Head of caudate nucleus (tissue), 42 donors: ENCODE data around the gene CMTM1.

Experiments used
- DNase-seq, 42 donors: peaks; one replicate each; pipeline versions ENCODE4 v3.0.0 to v3.0.0-alpha.2; 2020 to 2021; ENCODE audit warnings: mixed read lengths in 7 of 42
- intact Hi-C: fragments of 100-400 bp; cut with DNase I; formaldehyde crosslinking; loops from one replicate; pipeline ENCODE4 v1.15.0; 2022

The CMTM1 gene

GRCh38 chr16:66566051-66566901 lies at the start of gene CMTM1:
TSS of gene CMTM1 (plus strand) at chr16:66566439. CDS start at chr16:66566514, 75 bp downstream.
- DNase-seq = no peak
- intact Hi-C loops = no loop called here

DNA sequence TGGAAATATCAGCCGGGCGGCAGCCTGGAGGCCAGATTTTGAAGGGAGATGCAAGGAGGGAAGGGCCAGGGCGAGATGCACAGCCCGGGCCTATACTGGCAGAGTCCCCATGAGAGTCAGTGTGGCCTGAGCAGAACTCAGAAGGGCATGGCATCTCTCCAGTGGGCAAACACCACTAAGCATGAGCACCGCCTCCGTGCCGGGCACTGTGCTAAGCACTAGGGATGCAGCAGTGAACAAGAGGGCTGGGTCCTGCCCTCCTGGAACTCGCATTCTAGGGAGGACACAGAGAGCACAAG lies 49.8 kb upstream of the CMTM1 start:
- DNase-seq = no peak
- intact Hi-C loops = loop anchor here (2.0 kb wide), 1 partner anchor 34 kb away; the partner anchor contains the start of gene TK2

DNA sequence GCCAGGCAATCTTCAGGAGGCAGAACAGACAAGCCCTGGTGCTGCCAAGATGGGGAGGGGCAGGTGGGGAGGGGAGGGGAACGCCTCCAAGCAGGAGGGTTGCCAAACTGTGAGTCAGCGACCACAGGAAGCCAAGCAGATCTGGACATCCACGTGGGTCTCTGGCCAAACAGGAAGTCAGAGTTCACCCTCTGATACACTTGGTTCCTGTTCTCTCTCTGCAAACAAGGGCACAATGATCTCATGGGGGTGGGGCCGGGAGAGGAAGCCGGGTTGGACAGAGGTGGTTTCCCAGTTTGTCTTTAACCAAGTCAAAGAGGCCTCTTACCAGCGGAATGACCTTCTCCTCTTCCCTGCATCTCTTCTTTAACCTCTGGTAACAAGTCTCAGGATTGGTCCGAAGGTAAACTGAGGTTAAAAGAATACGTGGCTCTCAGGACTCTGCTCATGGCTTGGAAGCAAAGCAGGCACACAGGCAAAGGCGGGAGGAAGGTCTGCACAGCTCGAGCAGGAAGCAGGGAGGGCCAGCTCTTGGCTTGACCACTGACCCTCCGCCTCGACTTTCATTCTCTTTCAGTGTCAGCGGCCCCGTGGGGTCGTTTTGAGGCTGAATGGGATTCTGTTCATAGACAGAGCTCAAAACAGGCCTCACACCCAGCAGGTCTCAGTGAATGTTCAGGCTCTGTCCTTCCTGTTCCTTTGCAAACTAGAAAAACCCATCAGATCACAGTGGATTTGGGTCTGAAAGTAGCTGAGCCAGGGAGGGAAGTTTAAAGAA lies 49.2 kb upstream of the CMTM1 start:
- peak; percentile 81 to 98 (median 92) for DNase-seq
- intact Hi-C loops = loop anchor here (2.0 kb wide), 1 partner anchor 34 kb away; the partner anchor contains the start of gene TK2

GRCh38 chr16:66517586-66518263 lies 48.5 kb upstream of the CMTM1 start:
- intact Hi-C loops = loop anchor here (2.0 kb wide), 1 partner anchor 33 kb away; the partner anchor contains the start of gene TK2
- peak in 3 of 42 donors; percentile 27 to 42 (median 28) for DNase-seq

DNA sequence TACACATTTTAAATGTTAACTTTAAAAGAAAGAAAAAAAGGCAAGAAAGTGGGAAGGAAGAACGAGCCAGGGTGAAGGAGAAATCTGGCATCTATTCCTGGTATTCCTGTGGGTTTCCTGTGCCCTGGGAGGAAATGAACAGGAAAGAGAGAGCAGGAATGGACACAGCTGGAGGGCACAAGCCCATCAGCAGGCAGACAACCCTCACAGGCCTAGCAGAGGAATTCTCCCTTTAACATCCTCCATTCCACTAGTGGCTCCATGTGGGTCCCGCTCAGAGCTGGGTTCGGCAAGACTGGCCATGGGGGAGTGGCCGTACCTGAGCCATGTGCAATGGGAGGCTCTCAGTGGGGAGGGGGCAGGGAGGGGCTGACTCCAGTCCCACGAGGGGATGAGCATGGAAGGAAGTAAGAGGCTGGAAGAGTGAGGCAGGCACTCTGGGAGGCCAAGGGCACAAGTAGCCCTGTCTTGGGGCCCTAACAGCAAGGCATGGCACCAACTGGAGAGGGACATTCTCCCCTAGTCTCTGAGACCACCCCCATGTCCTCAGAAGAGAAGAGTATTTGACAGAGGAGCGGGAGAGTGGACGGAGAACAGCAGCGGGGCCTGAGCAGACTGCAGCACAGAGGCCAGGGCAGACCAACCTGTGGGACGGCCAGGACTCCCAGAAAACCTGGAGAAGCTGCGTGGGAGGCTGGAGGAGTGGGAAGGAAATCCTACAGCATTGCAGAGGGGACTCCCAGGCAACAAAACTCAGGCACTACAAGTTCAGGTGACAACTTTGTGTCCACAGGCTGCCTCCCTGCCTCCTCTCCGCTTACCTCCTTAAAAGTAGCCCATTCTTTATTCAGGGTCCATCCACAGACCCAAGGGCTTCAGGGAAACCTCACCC lies 46.5 kb upstream of the CMTM1 start:
- intact Hi-C loops = no loop called here
- peak in 2 of 42 donors; percentile 8 to 10 for DNase-seq

DNA sequence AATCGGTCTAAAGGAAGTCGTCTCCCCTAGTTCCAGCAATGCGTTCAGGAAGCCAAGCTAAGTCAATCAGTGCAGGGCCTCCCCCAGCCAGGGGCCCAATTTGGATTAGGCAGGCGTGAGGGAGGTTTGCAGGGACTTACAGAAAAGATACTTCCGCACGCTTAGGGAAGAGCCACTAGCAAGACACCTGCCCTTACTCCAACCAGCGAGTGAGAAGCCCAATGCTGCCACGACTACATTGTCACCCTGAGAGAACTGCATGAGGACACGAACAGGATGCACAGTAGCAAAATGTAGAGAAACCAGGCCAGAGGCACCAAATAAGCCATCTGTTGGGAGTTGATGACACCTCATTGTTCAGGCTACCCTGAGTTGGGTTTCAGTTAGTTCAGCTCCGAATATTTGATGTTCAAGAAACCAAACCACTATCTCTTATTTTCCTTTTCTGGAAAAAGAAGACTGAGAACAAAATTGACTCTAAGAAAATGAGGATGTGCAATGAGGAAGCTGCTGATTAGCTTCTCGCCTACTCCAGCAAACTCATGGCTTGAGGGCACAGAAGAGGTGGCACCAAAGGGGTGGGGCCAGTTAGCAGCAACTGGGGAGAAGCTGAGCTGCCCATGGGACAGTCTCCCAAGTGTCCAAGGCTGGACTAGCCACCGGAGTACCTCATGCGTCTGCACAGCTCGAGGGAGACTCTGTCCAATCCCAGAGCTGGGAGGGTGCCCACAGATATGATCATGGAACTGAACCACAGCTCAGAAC lies 45.7 kb upstream of the CMTM1 start:
- peak in 24 of 42 donors; percentile 27 to 70 (median 44) for DNase-seq
- intact Hi-C loops = no loop called here

DNA sequence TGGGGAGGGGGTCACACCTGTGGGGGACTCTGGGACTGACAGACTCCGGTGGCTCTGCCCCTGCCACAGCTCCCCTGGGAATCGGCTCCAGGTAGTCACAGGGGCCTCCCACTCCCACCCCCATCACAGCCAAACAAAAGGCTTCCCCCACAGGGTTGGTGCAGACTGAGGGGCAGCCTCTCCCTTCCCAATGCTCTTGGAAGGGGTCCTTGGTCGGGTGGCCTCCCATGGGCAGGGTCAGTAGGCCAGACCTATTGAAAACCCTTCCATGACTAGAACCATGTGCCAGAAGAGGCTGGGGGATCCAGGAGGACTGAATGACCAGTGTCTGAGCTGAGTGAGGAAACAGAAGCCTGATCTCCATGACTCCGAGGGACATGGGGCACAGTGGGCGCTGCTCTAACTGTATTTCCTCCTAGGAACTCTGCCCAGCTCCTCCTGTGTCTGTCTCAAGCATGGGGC lies 45.0 kb upstream of the CMTM1 start:
- DNase-seq = peak in 4 of 42 donors; percentile 20 to 28 (median 22)
- intact Hi-C loops = no loop called here

DNA sequence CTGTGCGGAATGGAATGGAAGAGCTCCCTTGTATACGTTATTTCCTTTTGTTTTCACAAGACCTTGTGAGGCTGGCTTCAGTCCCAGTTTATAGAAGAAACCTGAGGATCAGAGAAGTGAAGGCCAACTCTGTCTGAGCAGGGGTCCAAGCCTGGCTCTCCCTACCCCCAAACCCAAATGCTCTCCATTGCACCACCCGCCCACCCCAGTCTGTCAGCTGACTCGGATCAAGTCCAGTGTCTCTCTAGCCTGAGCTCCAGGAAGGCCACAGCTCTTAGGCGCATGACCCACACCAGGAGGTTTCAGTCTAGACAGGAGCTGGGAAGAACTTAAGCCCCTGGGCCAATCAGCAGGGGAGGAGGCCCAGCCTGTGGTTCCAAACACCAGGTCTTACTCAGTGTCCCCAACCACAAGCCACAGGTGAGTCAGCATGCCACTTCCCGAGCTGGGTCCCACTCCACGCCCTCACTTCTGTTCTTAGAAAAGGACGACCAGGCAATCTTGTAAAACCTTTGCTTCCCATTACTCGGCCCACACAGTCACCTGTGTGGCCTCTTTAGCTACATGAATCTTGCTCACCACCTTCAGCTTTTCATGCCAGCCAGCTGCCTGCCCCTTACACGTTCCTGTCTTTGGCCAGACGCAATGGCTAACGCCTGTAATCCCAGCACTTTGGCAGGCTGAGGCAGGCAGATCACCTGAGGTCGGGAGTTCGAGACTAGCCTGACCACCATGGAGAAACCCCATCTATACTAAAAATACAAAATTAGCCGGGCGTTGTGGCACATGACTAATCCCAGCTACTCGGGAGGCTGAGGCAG lies 44.1 kb upstream of the CMTM1 start:
- intact Hi-C loops = no loop called here
- peak in 7 of 42 donors; percentile 28 to 70 (median 37) for DNase-seq

DNA sequence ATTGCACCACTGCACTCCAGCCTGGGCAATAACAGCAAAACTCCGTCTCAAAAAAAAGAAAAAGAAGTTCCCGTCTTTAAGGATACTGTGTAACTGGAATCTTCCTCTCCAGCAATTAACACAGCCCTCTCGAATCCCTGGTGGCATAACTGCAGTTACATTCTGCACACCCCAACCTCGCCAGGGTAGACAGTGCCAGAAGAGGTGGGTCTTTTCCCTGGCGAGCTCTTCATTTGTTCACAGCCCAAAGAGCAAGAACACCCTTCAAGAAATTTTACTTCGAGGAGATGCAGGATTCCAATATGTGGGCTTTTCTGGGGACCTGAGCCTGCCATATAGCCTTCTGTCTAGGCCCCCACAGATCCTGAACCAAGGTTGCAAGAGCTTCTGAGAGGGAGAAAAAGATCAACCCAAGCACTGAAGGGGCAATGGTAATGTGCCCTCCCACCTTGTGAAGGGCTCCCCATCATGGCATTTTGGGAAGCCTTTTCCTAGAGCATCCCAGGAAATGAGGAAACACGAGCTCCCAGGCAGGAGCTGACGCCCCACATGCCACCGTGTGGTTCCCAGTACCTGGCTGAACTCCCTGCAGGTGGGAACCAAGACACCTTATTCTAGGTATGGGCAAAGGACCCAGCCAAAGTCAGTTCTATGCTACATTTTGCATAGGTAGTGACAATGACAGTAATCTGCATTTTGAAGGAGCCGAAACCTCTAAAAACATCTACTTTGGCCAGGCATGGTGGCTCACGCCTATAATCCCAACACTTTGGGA lies 43.2 kb upstream of the CMTM1 start:
- peak in 3 of 42 donors; percentile 7 to 21 (median 10) for DNase-seq
- intact Hi-C loops = no loop called here

GRCh38 chr16:66523861-66524354 lies 42.3 kb upstream of the CMTM1 start:
- peak in 3 of 42 donors; percentile 16 to 35 (median 34) for DNase-seq
- intact Hi-C loops = no loop called here

DNA sequence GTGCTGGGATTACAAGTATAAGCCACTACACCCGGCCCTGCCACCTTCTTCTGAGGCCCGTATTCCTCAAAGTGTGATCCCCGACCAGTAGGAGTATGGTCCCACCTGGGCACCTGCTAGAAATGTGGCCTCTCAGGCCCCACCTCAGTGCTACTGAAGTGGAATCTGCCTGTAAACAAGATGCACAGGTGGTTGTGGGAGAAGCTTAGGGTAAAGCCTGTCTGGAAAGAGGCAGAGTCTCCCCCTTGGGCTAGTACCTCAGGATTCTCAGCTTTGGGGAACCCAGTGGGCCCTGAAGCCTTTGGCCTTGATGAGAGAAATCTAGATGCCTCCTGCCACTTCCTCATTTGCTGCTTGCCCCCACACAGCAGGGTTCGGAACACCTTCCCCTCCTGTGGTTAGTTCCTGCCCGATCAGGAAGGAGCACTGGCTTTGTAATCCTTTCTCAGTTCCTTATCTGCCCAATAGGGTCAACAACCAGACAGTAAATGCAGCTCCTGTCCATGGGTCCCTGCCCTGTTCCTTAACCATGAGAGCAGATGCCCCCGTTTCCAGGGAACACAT lies 41.6 kb upstream of the CMTM1 start:
- DNase-seq = peak in 15 of 42 donors; percentile 31 to 59 (median 46)

GRCh38 chr16:66525396-66526180 lies 40.7 kb upstream of the CMTM1 start:
- intact Hi-C loops = no loop called here
- DNase-seq = peak in 1 of 42 donors; percentile 23

More for the DNA sequence above, 41.6 kb upstream of the CMTM1 start:
- intact Hi-C loops = no loop called here

- intact Hi-C loops = no loop called here
- DNase-seq = no peak
These were observed 37.9 kb upstream of the CMTM1 start for GRCh38 chr16:66528294-66528693.

DNA sequence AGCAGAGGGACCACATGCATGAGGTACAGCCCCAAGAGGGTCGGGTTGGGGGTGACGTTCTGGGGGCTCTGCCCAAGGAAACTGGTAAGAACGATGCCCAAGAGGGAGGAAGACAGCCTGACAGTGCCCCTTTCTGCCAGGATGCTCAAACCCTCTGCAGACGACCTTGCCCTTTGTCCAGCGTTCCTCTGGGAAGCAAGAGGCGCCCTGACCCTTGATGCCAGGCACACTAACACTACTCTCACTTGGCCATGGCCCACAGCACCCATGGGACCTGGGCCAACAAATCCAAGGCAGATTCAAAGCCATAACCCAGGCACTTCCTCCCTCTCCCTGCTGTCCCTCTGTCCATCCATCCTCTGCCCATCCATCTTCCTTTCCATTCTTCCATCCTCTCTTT lies 36.8 kb upstream of the CMTM1 start:
- no peak for DNase-seq
- intact Hi-C loops = no loop called here

DNA sequence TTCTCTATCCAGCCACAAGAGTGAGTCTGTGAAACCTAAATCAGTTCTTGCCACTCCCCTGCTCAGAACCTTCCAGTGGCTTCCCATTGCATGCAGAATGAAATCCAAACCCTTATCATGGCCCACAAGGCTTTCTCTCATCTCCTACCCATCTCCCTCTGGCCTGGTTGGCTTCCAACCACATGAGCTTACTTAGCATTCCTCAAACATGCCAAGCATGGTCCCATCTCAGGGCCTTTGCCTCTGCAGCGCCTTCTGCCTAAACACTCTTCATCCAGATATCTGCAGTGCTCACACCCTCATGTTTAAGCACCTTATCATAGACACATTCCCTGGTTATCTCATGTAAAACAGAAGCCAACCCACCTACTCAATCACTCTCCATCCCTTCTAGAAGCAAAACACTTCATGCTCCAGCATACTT lies 31.9 kb upstream of the CMTM1 start:
- DNase-seq = peak in 1 of 42 donors; percentile 32
- intact Hi-C loops = no loop called here
